Measurements from ENCODE around the gene TOLLIP. TPM values are rescaled to one million over a fixed set of nuclear protein-coding genes. Genes with fewer than 3 reads are reported as not detected.

Gene TOLLIP
- total RNA-seq, 1 experiment from 2014 or later = 32.3 TPM

GRCh38 chr11:1235901-1236315 is 73.5 kb downstream of the TOLLIP start:
- CTCF ChIA-PET = interaction anchor here (1.2 kb wide), 1 partner anchor 9 kb away, joined by 3 read pairs; no protein-coding TSS in a partner anchor
- no peak overlapping the region for H3K4me3 Mint-ChIP-seq
- no peaks in the 10 kb centered on the region for H3K4me1 Mint-ChIP-seq
- TF ChIP-seq ZNF219 (CRISPR knock-in tag; IDR thresholded peaks at IDR 0.05; ENCODE audit: borderline replicate concordance) (no peak), ZBTB43 (CRISPR knock-in tag; IDR thresholded peaks at IDR 0.05) (no peak), SOX15 (CRISPR knock-in tag; IDR thresholded peaks at IDR 0.05) (no peak), AR (CRISPR knock-in tag; IDR thresholded peaks at IDR 0.05) (no peak), RORB (CRISPR knock-in tag; IDR thresholded peaks at IDR 0.05) (no peak), TCF7 (CRISPR knock-in tag; IDR thresholded peaks at IDR 0.05; ENCODE audit: low read depth) (no peak)
- TF ChIP-seq, protein P1, sequence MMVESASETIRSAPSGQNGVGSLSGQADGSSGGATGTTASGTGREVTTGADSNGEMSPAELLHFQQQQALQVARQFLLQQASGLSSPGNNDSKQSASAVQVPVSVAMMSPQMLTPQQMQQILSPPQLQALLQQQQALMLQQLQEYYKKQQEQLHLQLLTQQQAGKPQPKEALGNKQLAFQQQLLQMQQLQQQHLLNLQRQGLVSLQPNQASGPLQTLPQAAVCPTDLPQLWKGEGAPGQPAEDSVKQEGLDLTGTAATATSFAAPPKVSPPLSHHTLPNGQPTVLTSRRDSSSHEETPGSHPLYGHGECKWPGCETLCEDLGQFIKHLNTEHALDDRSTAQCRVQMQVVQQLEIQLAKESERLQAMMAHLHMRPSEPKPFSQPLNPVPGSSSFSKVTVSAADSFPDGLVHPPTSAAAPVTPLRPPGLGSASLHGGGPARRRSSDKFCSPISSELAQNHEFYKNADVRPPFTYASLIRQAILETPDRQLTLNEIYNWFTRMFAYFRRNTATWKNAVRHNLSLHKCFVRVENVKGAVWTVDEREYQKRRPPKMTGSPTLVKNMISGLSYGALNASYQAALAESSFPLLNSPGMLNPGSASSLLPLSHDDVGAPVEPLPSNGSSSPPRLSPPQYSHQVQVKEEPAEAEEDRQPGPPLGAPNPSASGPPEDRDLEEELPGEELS (CRISPR knock-in tag; IDR thresholded peaks at IDR 0.05) = no peak
- TF ChIP-seq, protein P2, sequence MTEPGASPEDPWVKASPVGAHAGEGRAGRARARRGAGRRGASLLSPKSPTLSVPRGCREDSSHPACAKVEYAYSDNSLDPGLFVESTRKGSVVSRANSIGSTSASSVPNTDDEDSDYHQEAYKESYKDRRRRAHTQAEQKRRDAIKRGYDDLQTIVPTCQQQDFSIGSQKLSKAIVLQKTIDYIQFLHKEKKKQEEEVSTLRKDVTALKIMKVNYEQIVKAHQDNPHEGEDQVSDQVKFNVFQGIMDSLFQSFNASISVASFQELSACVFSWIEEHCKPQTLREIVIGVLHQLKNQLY (CRISPR knock-in tag; IDR thresholded peaks at IDR 0.05) = no peak
- no peaks in the 10 kb centered on the region for H3K36me3 Mint-ChIP-seq
- POLR2A ChIA-PET = no interaction called here
- no peaks in the 10 kb centered on the region for H3K27me3 Mint-ChIP-seq (ENCODE audit: low read depth)
- DNase-seq (ENCODE audit: low spot score) (no peak), ATAC-seq (no peak)
- no peaks in the 10 kb centered on the region for H3K9me3 Mint-ChIP-seq
- H3K27ac Mint-ChIP-seq = no peak overlapping the region

DNA sequence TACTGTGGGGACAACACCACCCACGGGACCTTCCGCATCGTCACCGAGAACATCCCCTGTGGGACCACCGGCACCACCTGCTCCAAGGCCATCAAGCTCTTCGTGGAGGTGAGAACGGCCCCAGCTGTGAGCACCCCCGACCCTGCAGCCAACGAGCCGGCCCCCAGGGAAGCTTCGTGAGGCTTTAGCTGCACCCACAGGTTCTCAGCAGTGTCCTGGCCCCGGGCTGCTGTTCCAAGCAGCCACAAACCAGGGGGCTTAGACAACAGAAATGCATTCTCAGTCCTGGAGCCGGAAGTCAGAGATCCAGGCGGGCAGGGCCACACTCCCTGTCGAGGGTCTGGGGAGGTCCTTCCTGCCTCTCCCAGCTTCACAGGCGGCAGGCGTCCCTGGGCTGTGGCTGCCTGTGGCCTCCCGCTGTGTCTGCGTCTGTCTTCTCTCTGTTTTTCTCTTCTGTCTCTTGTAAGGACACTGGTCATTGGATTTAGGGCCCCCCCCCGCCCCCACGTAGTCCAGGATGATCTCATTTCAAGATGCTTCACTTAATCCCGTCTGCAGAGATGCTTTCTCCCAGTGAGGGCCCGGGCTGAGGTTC is 74.0 kb downstream of the TOLLIP start:
- H3K36me3 Mint-ChIP-seq = no peaks in the 10 kb centered on the region
- no peak for ATAC-seq
- ChIA-PET POLR2A (no interaction called here), CTCF (interaction anchor here (1.2 kb wide), 1 partner anchor 9 kb away, joined by 3 read pairs; no protein-coding TSS in a partner anchor)
- H3K4me3 Mint-ChIP-seq = no peak overlapping the region
- no peaks in the 10 kb centered on the region for H3K4me1 Mint-ChIP-seq
- TF ChIP-seq EMX1 (CRISPR knock-in tag; IDR thresholded peaks at IDR 0.05) = no peak
- DNase-seq (ENCODE audit: low spot score) = no peak
- no peak overlapping the region for H3K27ac Mint-ChIP-seq
- no peaks in the 10 kb centered on the region for H3K27me3 Mint-ChIP-seq (ENCODE audit: low read depth)
- H3K9me3 Mint-ChIP-seq = no peaks in the 10 kb centered on the region

- Mint-ChIP-seq H3K4me1 (no peaks in the 10 kb centered on the region), H3K36me3 (no peaks in the 10 kb centered on the region), H3K9me3 (no peaks in the 10 kb centered on the region), H3K4me3 (no peak overlapping the region), H3K27me3 (ENCODE audit: low read depth) (no peaks in the 10 kb centered on the region), H3K27ac (no peak overlapping the region)
- DNase-seq (ENCODE audit: low spot score) (no peak), ATAC-seq (no peak)
- POLR2A ChIA-PET = no interaction called here
- TF ChIP-seq, protein P3, sequence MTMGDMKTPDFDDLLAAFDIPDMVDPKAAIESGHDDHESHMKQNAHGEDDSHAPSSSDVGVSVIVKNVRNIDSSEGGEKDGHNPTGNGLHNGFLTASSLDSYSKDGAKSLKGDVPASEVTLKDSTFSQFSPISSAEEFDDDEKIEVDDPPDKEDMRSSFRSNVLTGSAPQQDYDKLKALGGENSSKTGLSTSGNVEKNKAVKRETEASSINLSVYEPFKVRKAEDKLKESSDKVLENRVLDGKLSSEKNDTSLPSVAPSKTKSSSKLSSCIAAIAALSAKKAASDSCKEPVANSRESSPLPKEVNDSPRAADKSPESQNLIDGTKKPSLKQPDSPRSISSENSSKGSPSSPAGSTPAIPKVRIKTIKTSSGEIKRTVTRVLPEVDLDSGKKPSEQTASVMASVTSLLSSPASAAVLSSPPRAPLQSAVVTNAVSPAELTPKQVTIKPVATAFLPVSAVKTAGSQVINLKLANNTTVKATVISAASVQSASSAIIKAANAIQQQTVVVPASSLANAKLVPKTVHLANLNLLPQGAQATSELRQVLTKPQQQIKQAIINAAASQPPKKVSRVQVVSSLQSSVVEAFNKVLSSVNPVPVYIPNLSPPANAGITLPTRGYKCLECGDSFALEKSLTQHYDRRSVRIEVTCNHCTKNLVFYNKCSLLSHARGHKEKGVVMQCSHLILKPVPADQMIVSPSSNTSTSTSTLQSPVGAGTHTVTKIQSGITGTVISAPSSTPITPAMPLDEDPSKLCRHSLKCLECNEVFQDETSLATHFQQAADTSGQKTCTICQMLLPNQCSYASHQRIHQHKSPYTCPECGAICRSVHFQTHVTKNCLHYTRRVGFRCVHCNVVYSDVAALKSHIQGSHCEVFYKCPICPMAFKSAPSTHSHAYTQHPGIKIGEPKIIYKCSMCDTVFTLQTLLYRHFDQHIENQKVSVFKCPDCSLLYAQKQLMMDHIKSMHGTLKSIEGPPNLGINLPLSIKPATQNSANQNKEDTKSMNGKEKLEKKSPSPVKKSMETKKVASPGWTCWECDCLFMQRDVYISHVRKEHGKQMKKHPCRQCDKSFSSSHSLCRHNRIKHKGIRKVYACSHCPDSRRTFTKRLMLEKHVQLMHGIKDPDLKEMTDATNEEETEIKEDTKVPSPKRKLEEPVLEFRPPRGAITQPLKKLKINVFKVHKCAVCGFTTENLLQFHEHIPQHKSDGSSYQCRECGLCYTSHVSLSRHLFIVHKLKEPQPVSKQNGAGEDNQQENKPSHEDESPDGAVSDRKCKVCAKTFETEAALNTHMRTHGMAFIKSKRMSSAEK (CRISPR knock-in tag; IDR thresholded peaks at IDR 0.05; ENCODE audit: borderline replicate concordance) = no peak
- TF ChIP-seq HMGA2 (CRISPR knock-in tag; IDR thresholded peaks at IDR 0.05) (no peak), NR1H2 (CRISPR knock-in tag; IDR thresholded peaks at IDR 0.05) (no peak), ZNF396 (CRISPR knock-in tag; IDR thresholded peaks at IDR 0.05; ENCODE audit: borderline replicate concordance) (no peak), ZNF416 (CRISPR knock-in tag; IDR thresholded peaks at IDR 0.05) (no peak)
- TF ChIP-seq, protein P2 (CRISPR knock-in tag; IDR thresholded peaks at IDR 0.05) = no peak
- TF ChIP-seq, protein P4, sequence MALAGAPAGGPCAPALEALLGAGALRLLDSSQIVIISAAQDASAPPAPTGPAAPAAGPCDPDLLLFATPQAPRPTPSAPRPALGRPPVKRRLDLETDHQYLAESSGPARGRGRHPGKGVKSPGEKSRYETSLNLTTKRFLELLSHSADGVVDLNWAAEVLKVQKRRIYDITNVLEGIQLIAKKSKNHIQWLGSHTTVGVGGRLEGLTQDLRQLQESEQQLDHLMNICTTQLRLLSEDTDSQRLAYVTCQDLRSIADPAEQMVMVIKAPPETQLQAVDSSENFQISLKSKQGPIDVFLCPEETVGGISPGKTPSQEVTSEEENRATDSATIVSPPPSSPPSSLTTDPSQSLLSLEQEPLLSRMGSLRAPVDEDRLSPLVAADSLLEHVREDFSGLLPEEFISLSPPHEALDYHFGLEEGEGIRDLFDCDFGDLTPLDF (CRISPR knock-in tag; IDR thresholded peaks at IDR 0.05) = no peak
- TF ChIP-seq, protein P5, sequence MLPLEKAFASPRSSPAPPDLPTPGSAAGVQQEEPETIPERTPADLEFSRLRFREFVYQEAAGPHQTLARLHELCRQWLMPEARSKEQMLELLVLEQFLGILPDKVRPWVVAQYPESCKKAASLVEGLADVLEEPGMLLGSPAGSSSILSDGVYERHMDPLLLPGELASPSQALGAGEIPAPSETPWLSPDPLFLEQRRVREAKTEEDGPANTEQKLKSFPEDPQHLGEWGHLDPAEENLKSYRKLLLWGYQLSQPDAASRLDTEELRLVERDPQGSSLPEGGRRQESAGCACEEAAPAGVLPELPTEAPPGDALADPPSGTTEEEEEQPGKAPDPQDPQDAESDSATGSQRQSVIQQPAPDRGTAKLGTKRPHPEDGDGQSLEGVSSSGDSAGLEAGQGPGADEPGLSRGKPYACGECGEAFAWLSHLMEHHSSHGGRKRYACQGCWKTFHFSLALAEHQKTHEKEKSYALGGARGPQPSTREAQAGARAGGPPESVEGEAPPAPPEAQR (CRISPR knock-in tag; IDR thresholded peaks at IDR 0.05) = no peak
- CTCF ChIA-PET = interaction anchor here (1.2 kb wide), 1 partner anchor 8 kb away, joined by 3 read pairs; no protein-coding TSS in a partner anchor
These were observed 74.6 kb downstream of the TOLLIP start for GRCh38 chr11:1234771-1235305.

Data from WTC11 (cell line).